ENCODE data around the gene DDX10. TPM values are rescaled to one million over a fixed set of nuclear protein-coding genes. Genes with fewer than 3 reads are reported as not detected.
A peak's percentile ranks its signal among the peaks of the same experiment; 100 is the strongest.

DDX10 gene
- total RNA-seq, 1 experiment from 2014 or later = 48.3 TPM

- H3K23me2 ChIP-seq (ENCODE audit: insufficient read length, low read depth, low read length, poor library complexity, severe bottlenecking) = no peaks in the 10 kb centered on the region
- H3K79me2 ChIP-seq (ENCODE audit: insufficient read depth, low read length) = no peaks in the 10 kb centered on the region
- H3K23ac ChIP-seq (ENCODE audit: insufficient read length, low read depth, low read length) = no peak overlapping the region
- no peak overlapping the region for H2BK120ac ChIP-seq (ENCODE audit: low read depth, low read length, poor library complexity, severe bottlenecking)
- H4K20me1 ChIP-seq (ENCODE audit: control insufficient read depth, insufficient read depth, insufficient read length) = no peaks in the 10 kb centered on the region
- no peak overlapping the region for H2AK5ac ChIP-seq (ENCODE audit: insufficient read length, low read length)
- no peak overlapping the region for H3K4ac ChIP-seq (ENCODE audit: low read depth, low read length)
- Mint-ChIP-seq H3K9me3 (no peaks in the 10 kb centered on the region), H3K27ac (0 out of 7 replicates have a peak overlapping the region, but pooled peaks of 1 of the 3 experiments have one; percentile 3), H3K4me3 (no peak overlapping the region), H3K36me3 (ENCODE audit: insufficient read depth in 1 of 3, low read depth in 3 of 3) (peaks cover 0 to 3% (median 0%) of the 10 kb centered on the region in 3 experiments; a peak in 2 of 7 replicates), H3K27me3 (ENCODE audit: low read depth) (no peaks in the 10 kb centered on the region), H3K4me1 (peaks cover 9% of the 10 kb centered on the region in 2 experiments)
- H4K91ac ChIP-seq (ENCODE audit: insufficient read length, low read depth, low read length) = no peak overlapping the region
- H3K27me3 ChIP-seq (ENCODE audit: insufficient read depth, low read length) = no peaks in the 10 kb centered on the region
- no peak for DNase-seq
- no peak overlapping the region for H3K27ac ChIP-seq (ENCODE audit: insufficient read length, low read depth, low read length)
- no peak overlapping the region for H3K4me2 ChIP-seq (ENCODE audit: insufficient read depth, insufficient read length, low read length)
- no peak overlapping the region for H2BK20ac ChIP-seq (ENCODE audit: low read depth, low read length, poor library complexity, severe bottlenecking)
- no peak overlapping the region for H2BK5ac ChIP-seq (ENCODE audit: insufficient read length, low read length)
- no peak overlapping the region for H3T11ph ChIP-seq (ENCODE audit: low read length)
- TF ChIP-seq, protein P1, sequence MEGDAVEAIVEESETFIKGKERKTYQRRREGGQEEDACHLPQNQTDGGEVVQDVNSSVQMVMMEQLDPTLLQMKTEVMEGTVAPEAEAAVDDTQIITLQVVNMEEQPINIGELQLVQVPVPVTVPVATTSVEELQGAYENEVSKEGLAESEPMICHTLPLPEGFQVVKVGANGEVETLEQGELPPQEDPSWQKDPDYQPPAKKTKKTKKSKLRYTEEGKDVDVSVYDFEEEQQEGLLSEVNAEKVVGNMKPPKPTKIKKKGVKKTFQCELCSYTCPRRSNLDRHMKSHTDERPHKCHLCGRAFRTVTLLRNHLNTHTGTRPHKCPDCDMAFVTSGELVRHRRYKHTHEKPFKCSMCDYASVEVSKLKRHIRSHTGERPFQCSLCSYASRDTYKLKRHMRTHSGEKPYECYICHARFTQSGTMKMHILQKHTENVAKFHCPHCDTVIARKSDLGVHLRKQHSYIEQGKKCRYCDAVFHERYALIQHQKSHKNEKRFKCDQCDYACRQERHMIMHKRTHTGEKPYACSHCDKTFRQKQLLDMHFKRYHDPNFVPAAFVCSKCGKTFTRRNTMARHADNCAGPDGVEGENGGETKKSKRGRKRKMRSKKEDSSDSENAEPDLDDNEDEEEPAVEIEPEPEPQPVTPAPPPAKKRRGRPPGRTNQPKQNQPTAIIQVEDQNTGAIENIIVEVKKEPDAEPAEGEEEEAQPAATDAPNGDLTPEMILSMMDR (conservative IDR thresholded peaks at IDR 0.05) = no peak
- H4K8ac ChIP-seq (replicated peaks; ENCODE audit: insufficient read length, low read depth, low read length) = no peak overlapping the region
- H3K9me3 ChIP-seq (ENCODE audit: control insufficient read depth, low read depth, low read length) = no peaks in the 10 kb centered on the region
- H3K9ac ChIP-seq (ENCODE audit: extremely low read depth, insufficient read length, low read length) = no peak overlapping the region
- no peak overlapping the region for H4K5ac ChIP-seq (ENCODE audit: insufficient read length, low read depth, low read length)
- peaks cover 4% of the 10 kb centered on the region; the same call in 1 of the 2 replicates for H3K4me1 ChIP-seq (ENCODE audit: insufficient read depth, low read length)
- H3K14ac ChIP-seq (ENCODE audit: insufficient read depth, low read length) = no peak overlapping the region
- H3K79me1 ChIP-seq (ENCODE audit: insufficient read depth, low read depth, low read length, poor library complexity, severe bottlenecking) = no peaks in the 10 kb centered on the region
- no peak overlapping the region for H2AFZ ChIP-seq (ENCODE audit: low read length)
- H3K56ac ChIP-seq (ENCODE audit: insufficient read length, low read depth, low read length) = no peak overlapping the region
- no peak overlapping the region for H3K18ac ChIP-seq (ENCODE audit: insufficient read length, low read depth, low read length)
- H2BK15ac ChIP-seq (ENCODE audit: low read depth, low read length) = no peak overlapping the region
- H2BK12ac ChIP-seq (ENCODE audit: insufficient read length, low read depth, low read length) = no peak overlapping the region
These were observed 250.1 kb downstream of the DDX10 start for GRCh38 chr11:108914981-108915380.
